DND-41 (cell line): Measurements from ENCODE around the gene SLC12A5.

ENCODE experiments used
- ATAC-seq: fragments of 200-7000 bp; cut with Tn5 transposase; 3 replicates; pipeline ENCODE4 v1.9.1; 2021; ENCODE audit warnings: low read depth; ENCODE audit not compliant: insufficient read depth
- DNase-seq: peaks from one replicate; pipeline ENCODE4 v3.0.0-alpha.2; 2020
- H2AFZ ChIP-seq: 2 replicates; pipeline ENCODE4 v1.6.0; 2012; ENCODE audit warnings: low read depth, low read length
- H3K27ac ChIP-seq: 2 replicates; pipeline ENCODE4 v1.5.1; 2012; ENCODE audit warnings: low read length, inconsistent platforms
- H3K27me3 ChIP-seq: fragments of 200-600 bp; sonication (generic); 2 replicates; pipeline ENCODE4 v1.6.0; 2012; ENCODE audit warnings: low read length, mild to moderate bottlenecking, inconsistent platforms; ENCODE audit not compliant: insufficient read depth, poor library complexity
- H3K36me3 ChIP-seq: 2 replicates; pipeline ENCODE4 v1.5.1; 2012; ENCODE audit warnings: low read length, inconsistent platforms; ENCODE audit not compliant: insufficient read depth
- H3K4me1 ChIP-seq: 2 replicates; pipeline ENCODE4 v1.5.1; 2012; ENCODE audit warnings: mild to moderate bottlenecking, low read length; ENCODE audit not compliant: insufficient read depth
- H3K4me2 ChIP-seq: 2 replicates; pipeline ENCODE4 v1.6.0; 2012; ENCODE audit warnings: mild to moderate bottlenecking, moderate library complexity, low read length, inconsistent platforms; ENCODE audit not compliant: insufficient read depth
- H3K4me3 ChIP-seq, 2 experiments: fragments of 200-600 bp in 1 of 2; shearing (Covaris generic) in 1 of 2; 2 replicates each; pipeline ENCODE4 v1.5.1; 2012 to 2016; ENCODE audit warnings: inconsistent platforms in 2 of 2, low read length in 2 of 2, mild to moderate bottlenecking in 2 of 2, low read depth in 1 of 2, moderate library complexity in 1 of 2
- H3K79me2 ChIP-seq: 2 replicates; pipeline ENCODE4 v1.6.0; 2012; ENCODE audit warnings: low read length, inconsistent platforms; ENCODE audit not compliant: insufficient read depth
- H3K9ac ChIP-seq: 2 replicates; pipeline ENCODE4 v1.6.0; 2012; ENCODE audit warnings: low read depth, mild to moderate bottlenecking, inconsistent platforms, low read length, moderate library complexity
- H3K9me3 ChIP-seq: 2 replicates; pipeline ENCODE4 v1.5.1; 2012; ENCODE audit warnings: low read length, moderate library complexity, mild to moderate bottlenecking, inconsistent platforms; ENCODE audit not compliant: insufficient read depth, severe bottlenecking
- H4K20me1 ChIP-seq: 2 replicates; pipeline ENCODE4 v1.6.0; 2012; ENCODE audit warnings: low read length; ENCODE audit not compliant: insufficient read depth
- CTCF ChIP-seq: IDR thresholded peaks from 2 replicates; pipeline ENCODE4 v1.5.1; 2012; ENCODE audit warnings: borderline replicate concordance, low read length, moderate library complexity, mild to moderate bottlenecking; ENCODE audit not compliant: poor library complexity, severe bottlenecking; ENCODE audit errors: extremely low read depth
- EZH2 ChIP-seq: IDR thresholded peaks from 3 replicates; pipeline ENCODE4 v1.6.1; 2012; ENCODE audit warnings: borderline replicate concordance, low read depth, mild to moderate bottlenecking, moderate library complexity, low read length, inconsistent platforms; ENCODE audit not compliant: severe bottlenecking

SLC12A5 gene

GRCh38 chr20:46013322-46013828 is 15.6 kb upstream of the SLC12A5 start:
- no peak for TF ChIP-seq EZH2
- no peak for TF ChIP-seq CTCF
- H3K4me2 ChIP-seq = no peak overlapping the region
- H3K79me2 ChIP-seq = no peaks in the 10 kb centered on the region
- H3K27me3 ChIP-seq = no peaks in the 10 kb centered on the region
- H3K9ac ChIP-seq = no peak overlapping the region
- no peak overlapping the region for H3K27ac ChIP-seq
- no peaks in the 10 kb centered on the region for H3K36me3 ChIP-seq
- DNase-seq (no peak), ATAC-seq (no peak)
- no peak overlapping the region for H2AFZ ChIP-seq
- no peak overlapping the region for H3K4me3 ChIP-seq
- no peaks in the 10 kb centered on the region for H3K9me3 ChIP-seq
- H3K4me1 ChIP-seq = peaks cover 21% of the 10 kb centered on the region
- peaks cover 12% of the 10 kb centered on the region; the same call in 1 of the 2 replicates for H4K20me1 ChIP-seq

DNA sequence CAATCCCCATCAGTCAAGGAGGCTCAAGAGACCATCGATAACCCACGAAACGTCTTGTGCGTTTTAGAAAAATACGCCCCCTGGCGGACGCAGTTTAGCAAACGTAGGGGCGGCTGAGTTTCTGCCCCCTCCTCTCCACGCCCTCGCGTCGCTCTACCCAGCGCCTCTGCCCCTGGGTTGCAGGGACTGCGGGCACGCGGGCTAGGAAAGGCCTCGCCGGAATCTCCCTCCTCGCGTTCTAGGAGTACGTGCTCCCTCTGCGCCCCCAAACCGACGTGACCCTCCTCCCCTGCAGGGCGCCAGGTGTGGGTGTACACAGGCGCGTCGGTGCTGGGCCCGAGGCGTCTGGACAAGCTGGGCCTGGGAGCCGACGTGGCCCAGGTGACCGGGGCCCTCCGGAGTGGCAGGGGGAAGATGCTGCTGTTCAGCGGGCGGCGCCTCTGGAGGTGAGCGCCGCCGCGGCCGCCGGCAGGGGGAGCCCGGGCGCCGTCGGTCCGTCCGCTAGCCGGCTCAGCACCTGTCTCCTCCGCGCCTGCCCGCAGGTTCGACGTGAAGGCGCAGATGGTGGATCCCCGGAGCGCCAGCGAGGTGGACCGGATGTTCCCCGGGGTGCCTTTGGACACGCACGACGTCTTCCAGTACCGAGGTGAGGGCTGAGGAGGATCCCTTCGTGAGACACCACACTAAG is 15.0 kb upstream of the SLC12A5 start:
- Histone ChIP-seq H3K9ac (no peak overlapping the region), H3K4me1 (peaks cover 15% of the 10 kb centered on the region), H4K20me1 (peaks cover 10% of the 10 kb centered on the region; the same call in 1 of the 2 replicates), H3K27me3 (no peaks in the 10 kb centered on the region), H3K9me3 (no peaks in the 10 kb centered on the region), H3K79me2 (no peaks in the 10 kb centered on the region), H3K27ac (no peak overlapping the region), H3K36me3 (no peaks in the 10 kb centered on the region), H3K4me2 (peak overlapping the region; percentile 55), H2AFZ (peak overlapping the region; percentile 36), H3K4me3 (no peak overlapping the region; a peak in 1 of 4 replicates)
- TF ChIP-seq CTCF (peak; percentile 70), EZH2 (no peak)
- ATAC-seq (peak; percentile 96), DNase-seq (peak; percentile 73)

DNA sequence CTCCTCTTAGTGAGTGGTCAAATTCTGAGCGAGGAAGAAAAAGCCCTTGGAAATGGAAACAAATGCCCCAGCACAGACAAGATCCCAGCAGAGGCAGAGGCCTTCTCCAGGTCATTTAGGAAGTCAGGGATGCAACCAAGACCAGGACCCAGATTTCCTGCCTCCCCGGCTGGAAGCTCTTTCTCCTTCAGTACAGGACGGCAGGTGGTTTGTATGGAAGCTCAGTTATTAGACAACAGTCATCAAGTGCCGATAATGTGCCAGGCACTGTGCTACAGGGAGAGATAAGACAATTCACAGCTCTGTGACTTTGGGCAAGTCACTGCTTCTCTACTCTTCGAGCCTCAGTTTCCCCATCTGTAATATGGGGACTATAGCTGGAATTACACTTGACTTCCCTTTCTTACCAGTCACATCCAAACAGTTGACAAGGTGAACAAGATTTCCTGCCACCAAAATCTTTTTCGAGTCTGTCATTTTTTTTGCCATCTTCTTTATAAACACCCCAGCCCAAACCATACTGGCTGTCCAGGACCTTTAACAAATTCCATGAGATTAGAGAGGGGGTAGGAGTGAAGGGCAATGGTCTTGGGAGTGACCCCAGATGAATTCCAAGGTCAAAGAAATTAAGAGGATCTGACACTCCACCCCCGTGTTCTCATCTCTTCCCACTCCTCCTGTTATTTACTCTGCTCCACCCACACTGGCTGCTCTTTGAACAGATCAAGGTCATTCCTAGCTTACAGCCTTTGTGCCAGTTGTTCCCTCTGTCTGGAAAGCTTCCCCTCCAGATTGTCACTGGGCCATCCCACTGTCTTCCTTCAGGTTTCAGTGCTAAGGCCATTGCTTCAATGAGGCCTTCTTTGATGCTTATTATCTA is 14.3 kb upstream of the SLC12A5 start:
- no peaks in the 10 kb centered on the region for H3K79me2 ChIP-seq
- ATAC-seq = no peak
- peaks cover 8% of the 10 kb centered on the region; the same call in 1 of the 2 replicates for H4K20me1 ChIP-seq
- no peak overlapping the region; a peak in 1 of 4 replicates for H3K4me3 ChIP-seq
- H3K9ac ChIP-seq = no peak overlapping the region
- peak overlapping the region; percentile 55 for H3K4me2 ChIP-seq
- no peaks in the 10 kb centered on the region for H3K27me3 ChIP-seq
- H3K9me3 ChIP-seq = no peaks in the 10 kb centered on the region
- no peaks in the 10 kb centered on the region for H3K36me3 ChIP-seq
- no peak overlapping the region for H3K27ac ChIP-seq
- TF ChIP-seq EZH2 (no peak), CTCF (no peak)
- peak overlapping the region; percentile 36 for H2AFZ ChIP-seq
- H3K4me1 ChIP-seq = peaks cover 10% of the 10 kb centered on the region
- DNase-seq = no peak
